ENCODE data around the gene AP1B1. TPM values are rescaled to one million over a fixed set of nuclear protein-coding genes. Genes with fewer than 3 reads are reported as not detected.

The AP1B1 gene
- total and polyA plus RNA-seq, 2 of the 4 experiments (the other 2 are of a cell fraction), result 55.7 to 70.8 TPM

- Histone ChIP-seq H2BK20ac (ENCODE audit: low read depth, low read length) (no peak overlapping the region), H3K79me1 (ENCODE audit: low read depth in 1 of 2, low read length in 2 of 2) (peaks cover 0 to 31% of the 10 kb centered on the region in 2 experiments; a peak in 3 of 4 replicates), H3K9me1 (ENCODE audit: insufficient read depth, low read length) (0 out of 2 replicates have a peak, but pooled peaks cover 5% of the 10 kb centered on the region), H3K36me3 (ENCODE audit: control insufficient read depth, insufficient read depth, low read length) (peaks cover 2% of the 10 kb centered on the region; the same call in 1 of the 2 replicates), H3K23ac (ENCODE audit: low read depth, low read length) (no peak overlapping the region), H3K9ac (ENCODE audit: low read depth, low read length) (no peak overlapping the region), H3K56ac (ENCODE audit: extremely low read depth, insufficient read depth, low read length) (no peak overlapping the region), H2BK15ac (ENCODE audit: low read depth, low read length) (no peak overlapping the region), H4K20me1 (ENCODE audit: insufficient read depth, low read length) (peaks cover 31% of the 10 kb centered on the region), H3K4me3 (ENCODE audit: insufficient read depth, low read depth, low read length) (no peak overlapping the region), H2BK5ac (ENCODE audit: low read depth, low read length, poor library complexity, severe bottlenecking) (no peak overlapping the region), H3K4ac (ENCODE audit: low read depth, low read length) (no peak overlapping the region), H3K27ac (ENCODE audit: insufficient read depth, low read length) (no peak overlapping the region), H4K91ac (ENCODE audit: insufficient read depth, low read depth, low read length) (no peak overlapping the region), H3K9me3 (ENCODE audit: control insufficient read depth, insufficient read depth, low read length) (no peaks in the 10 kb centered on the region), H2AFZ (replicated peaks; ENCODE audit: low read length, poor library complexity) (no peak overlapping the region), H4K8ac (ENCODE audit: low read depth in 2 of 2, low read length in 2 of 2) (no peak overlapping the region), H2BK120ac (ENCODE audit: low read depth, low read length) (no peak overlapping the region), H2AK5ac (ENCODE audit: low read depth, low read length) (no peak overlapping the region), H3K4me2 (ENCODE audit: low read depth, low read length) (no peak overlapping the region), H3K27me3 (ENCODE audit: control insufficient read depth, insufficient read depth, low read length) (peaks cover 44% of the 10 kb centered on the region), H3K18ac (ENCODE audit: low read depth, low read length) (no peak overlapping the region), H2AK9ac (replicated peaks; ENCODE audit: low read depth, low read length, poor library complexity) (no peak overlapping the region), H3K4me1 (ENCODE audit: control insufficient read depth, insufficient read depth, low read length) (peaks cover 11% of the 10 kb centered on the region), H3K14ac (replicated peaks; ENCODE audit: low read depth, low read length) (no peak overlapping the region), H4K5ac (ENCODE audit: low read depth, low read length) (no peak overlapping the region)
- dilution Hi-C loops (cut with HindIII; ENCODE audit: low sequenced_read_pairs, unreplicated experiment) (no loop called here), intact Hi-C loops (cut with micrococcal nuclease) (no loop called here), in situ Hi-C loops (cut with MboI; ENCODE audit: low sequenced_read_pairs) (no loop called here)
- WGBS, 2 experiments (ENCODE audit: extremely low coverage in 2 of 2, insufficient read length in 1 of 2), result 33% methylated on average over 18 of the region's 44 CpGs; no CpG with 5 or more reads in 1 of the 2 experiments
- DNase-seq (no peak), ATAC-seq (ENCODE audit: low read depth) (no peak)
- BruUV-seq (replicated peaks), result no TSS peak
- TF ChIP-seq USF2 (IDR thresholded peaks at IDR 0.05; ENCODE audit: low read depth, low read length) (peak; percentile 66; the same call in 1 of the 2 replicates), CTCF (conservative IDR thresholded peaks at IDR 0.05; ENCODE audit: low read depth, low read length) (peak; percentile 49), MAZ (IDR thresholded peaks at IDR 0.05; ENCODE audit: borderline replicate concordance, low read depth, low read length) (no peak), BHLHE40 (IDR thresholded peaks at IDR 0.05; ENCODE audit: low read depth, low read length) (peak; percentile 69)
- CTCF ChIA-PET, result interaction anchor here (0.9 kb wide), 1 partner anchor 8 kb away, joined by 3 read pairs; no protein-coding TSS in a partner anchor
- POLR2A ChIA-PET (ENCODE audit: unreplicated experiment), result interaction anchor here (0.6 kb wide), 1 partner anchor 1267 kb away, joined by 3 read pairs; no protein-coding TSS in a partner anchor
These were observed 75.2 kb downstream of the AP1B1 start for GRCh38 chr22:29313126-29313575.

Measured in IMR-90 (cell line).